HG03159 (cell line): ENCODE measurements around the gene OTUD1.

Experiments used
- ATAC-seq: cut with Tn5 transposase; IDR thresholded peaks from one replicate; pipeline ENCODE4 v1.9.1; 2021; ENCODE audit warnings: mild to moderate bottlenecking, moderate library complexity; ENCODE audit not compliant: unreplicated experiment

OTUD1 gene

GRCh38 chr10:23421397-23421796 lies 17.5 kb upstream of the OTUD1 start:
- no peak for ATAC-seq

- ATAC-seq, result no peak
Observed at GRCh38 chr10:23422003-23422411, 16.9 kb upstream of the OTUD1 start.

DNA sequence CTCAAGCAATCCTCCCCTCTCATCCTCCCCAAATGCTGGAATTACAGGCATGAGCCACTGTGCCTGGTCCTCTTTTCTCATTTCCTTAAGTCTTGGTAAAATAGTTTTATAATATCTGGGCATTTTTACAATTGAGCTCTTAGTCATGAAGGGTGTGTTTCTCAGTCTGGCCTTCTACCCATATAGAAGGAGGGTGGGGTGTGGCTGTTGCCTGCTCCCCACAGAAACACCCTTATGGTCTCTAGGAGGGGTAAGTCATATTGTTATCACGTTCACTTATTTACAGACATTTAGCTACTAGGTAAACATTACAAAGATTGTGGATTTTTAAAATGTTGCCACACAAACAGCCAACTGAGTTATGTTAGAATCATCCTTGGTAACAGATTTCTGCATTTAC lies 6.7 kb upstream of the OTUD1 start:
- ATAC-seq, result no peak

DNA sequence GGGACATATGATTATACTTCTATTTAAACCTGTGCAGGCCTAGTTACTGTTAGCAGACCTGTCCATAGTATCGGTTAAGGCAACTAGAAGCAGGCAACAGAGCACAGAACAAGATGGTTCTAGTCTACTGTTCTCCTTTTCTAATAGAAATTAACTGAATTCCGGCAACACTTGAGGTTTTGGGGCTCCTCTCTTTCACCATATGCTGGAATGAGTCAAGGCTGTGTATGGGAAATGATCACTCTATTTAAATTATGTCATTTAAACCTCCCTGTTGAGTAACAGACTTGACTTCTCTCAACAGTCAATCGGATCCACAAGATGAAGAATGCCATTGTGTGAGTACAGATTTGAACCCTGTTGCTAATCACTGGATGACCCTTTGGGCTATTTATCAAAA lies 6.2 kb upstream of the OTUD1 start:
- ATAC-seq, result no peak

DNA sequence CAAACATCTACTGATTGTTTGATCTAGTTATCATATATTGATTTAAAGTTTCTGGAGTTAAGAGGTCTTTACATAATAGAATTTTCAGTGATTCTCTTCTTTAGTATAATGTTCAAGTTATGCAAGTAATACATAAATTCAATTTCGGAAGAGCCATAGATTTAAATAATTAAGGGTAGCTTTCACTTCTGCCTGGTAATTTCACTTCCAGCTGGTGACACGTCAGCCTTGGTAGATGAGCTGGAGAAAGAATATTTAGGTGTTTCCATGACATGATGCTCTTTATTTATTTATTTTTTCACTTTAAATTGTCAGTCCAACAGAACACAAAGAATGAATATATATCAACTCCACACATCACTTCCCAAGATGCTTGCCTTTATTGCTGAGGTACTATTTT lies 5.2 kb upstream of the OTUD1 start:
- no peak for ATAC-seq

DNA sequence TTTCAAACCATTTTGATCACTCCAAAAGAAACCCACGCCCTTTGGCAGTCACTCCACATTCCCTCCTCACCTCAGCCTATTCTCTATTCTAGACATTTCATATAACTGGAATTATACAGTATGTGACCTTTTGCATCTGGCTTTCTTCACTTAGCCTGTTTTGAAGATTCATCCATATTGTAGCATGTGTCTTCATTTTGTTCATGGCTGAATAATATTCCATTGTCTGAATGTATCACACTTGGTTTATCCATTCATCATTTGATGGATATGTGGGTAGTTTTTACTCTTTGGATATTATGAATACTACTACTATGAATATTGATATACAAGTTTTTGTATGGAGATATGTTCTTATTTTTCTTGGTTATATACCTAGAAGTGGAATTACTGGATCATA lies 3.5 kb upstream of the OTUD1 start:
- no peak for ATAC-seq

DNA sequence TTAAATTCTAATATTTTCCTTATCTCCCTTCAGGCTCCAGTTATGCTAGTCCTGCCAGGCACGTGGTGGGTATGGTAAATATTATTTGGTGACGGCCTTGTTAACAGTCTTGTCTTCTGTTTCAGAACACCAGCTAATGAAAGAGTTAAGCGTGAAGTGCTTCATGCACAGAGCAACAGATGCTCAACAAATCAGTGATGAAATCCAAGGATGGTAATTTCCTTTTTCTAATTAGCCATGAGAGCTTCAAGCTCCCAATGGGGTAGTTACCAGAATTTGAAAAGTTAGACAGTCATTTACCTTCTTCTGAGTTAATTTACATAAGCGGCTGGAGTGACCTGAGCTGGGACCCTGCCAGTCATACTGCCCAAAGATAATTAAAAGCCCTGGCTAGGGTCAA lies 1.9 kb upstream of the OTUD1 start:
- ATAC-seq, result no peak

DNA sequence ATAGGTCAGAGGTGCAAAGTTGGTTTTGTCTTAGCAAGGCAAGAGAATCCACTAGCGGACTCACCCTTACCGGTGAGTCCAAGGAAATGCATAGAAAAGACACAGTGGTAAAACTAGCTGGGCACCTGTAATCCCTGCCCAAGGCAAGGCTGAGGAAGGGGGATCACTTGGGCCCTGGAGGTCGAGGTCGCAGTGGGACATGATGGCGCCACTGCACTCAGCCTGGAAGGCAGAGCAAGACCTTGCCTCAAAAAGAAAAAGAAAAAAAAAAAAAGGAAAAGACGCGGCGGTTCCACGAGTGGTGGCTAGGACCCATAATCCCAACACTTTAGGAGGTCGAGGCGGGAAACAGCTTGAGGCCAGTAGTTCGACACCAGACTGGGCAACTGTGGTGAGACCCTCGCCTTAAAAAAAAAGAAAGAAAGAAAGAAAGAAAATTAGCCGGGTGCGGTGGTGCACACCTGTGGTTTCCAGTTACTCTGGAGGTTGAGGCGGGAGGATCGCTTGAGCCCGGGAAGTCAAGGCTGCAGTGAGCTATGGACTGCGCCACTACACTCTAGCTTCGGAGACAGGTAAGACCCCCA lies 820 bp upstream of the OTUD1 start:
- no peak for ATAC-seq

DNA sequence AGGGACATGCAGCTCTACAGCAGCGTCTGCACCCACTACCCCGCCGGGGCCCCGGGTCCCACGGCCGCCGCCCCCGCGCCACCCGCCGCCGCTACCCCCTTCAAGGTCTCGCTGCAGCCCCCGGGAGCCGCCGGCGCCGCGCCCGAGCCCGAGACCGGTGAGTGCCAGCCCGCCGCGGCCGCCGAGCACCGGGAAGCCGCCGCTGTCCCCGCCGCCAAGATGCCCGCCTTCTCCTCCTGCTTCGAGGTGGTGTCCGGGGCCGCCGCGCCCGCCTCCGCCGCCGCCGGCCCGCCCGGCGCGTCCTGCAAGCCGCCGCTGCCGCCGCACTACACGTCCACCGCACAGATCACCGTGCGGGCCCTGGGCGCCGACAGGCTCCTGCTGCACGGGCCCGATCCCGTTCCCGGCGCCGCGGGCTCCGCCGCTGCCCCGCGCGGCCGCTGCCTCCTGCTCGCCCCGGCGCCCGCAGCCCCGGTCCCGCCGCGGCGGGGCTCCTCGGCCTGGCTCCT lies 631 bp downstream of the OTUD1 start:
- ATAC-seq, result peak; percentile 7

GRCh38 chr10:23439961-23440889 lies 1.4 kb downstream of the OTUD1 start:
- ATAC-seq, result peak; percentile 13

- ATAC-seq, result no peak
Observed at GRCh38 chr10:23441251-23441650, 2.4 kb downstream of the OTUD1 start.

DNA sequence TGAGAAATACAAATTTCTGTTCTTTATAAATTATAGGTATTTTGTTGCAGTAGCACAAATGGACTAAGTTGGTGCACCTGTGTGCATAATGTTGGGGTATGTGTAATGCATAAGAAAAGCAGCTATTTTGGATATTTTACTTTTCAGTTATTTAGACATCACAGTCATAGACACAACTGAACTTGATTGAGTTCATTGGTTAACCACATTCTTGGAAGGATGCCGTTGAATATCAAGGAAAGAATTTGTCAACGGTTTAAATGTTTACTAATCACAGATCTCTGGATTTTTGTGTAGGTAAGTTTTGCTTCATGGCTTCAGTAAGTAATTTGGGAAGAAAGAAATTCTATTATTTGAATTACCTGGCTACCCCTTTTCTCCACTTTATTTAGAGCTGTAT lies 4.1 kb downstream of the OTUD1 start:
- no peak for ATAC-seq

DNA sequence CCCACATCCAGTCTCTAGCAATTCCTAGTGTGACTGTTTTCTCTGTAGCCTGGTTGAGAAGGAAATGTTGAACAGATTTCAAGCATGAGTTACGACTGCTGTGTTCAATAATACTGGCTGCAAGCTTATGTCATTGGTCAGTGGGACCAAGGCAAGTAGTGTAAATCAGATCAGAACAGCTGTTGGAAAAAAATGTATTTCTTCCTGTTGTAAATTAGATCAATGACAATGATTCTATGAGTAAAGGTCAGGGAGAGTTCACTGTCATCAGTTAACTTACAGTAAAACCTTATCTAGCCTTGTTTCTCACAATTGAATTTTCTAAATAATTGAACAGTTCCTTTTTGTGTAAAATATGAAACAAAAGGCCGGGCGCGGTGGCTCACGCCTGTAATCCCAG lies 6.7 kb downstream of the OTUD1 start:
- no peak for ATAC-seq

DNA sequence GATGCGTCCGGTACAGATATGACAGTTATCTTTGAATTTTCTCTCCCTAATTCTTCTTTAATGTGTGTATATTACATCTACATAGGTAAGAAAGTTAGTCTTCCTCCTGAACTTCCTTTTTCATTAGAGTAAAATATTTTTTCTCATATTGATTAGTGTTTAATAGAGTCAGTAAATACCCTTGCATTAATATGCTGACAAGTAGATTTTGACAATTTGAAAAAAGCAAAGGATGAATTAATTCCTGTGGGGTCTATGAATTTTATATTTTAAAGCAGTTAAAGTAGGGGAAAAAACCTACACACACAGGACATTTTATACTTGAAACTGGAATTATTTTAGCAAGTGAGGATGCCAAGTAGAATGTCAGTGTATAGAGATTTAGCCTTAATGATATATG lies 9.4 kb downstream of the OTUD1 start:
- peak; percentile 5 for ATAC-seq

- ATAC-seq, result peak; percentile 92
Observed at GRCh38 chr10:23448802-23449570, 10.1 kb downstream of the OTUD1 start.

GRCh38 chr10:23452033-23452655 lies 13.3 kb downstream of the OTUD1 start:
- ATAC-seq, result no peak

DNA sequence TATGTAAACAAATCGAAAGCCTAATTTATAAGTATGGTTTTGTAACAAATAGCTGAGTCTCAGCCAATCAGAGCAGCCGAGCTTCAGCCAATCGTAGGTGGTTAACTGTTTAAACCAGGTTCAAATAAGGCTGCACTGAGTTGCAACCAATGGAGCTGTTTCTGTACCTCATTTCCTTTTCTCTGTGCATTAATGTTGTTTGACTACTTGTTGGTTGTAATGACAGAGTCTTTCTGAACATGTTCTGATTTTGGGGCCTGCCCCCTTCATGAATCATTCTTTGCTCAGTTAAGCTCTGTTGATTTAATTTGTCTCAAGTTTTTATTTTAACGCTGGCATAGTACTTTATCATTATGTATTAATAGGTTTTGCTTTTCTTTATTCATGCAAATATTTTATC lies 14.6 kb downstream of the OTUD1 start:
- ATAC-seq, result no peak

DNA sequence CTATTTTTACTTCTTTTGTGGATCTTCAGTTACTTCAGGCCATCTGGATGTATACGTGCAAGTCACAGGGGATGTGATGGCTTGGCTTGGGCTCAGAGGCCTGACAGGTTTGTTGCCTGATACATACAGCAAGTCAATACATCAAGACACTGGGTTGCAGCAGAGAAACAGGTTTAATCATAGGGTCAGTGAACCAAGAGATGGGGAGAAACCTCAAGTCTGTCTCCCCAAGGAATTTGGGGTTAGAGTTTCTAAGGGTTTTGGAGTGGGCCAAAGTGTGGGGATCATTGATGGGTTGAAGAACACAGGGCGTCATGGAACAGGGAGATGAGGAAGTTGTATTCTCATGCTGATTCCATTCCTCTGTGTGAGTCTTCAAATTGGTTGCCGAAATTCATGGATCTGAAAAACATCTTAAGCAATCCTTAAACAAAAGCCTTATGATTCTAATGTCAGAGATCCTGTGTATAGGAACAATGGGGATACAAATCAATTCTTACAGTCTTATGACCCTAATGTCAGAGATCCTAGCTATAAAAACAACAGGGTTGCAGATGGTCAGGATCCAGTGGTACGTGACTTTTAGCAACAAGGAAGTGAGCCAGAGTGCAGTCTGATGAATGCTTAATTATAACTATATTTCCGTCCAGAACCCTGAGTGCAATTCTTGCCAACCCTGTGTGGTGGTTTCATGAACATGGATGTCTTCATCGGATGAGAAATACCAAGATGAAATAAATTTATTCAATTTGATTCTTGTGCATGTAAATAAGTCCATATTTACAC lies 18.9 kb downstream of the OTUD1 start:
- no peak for ATAC-seq

DNA sequence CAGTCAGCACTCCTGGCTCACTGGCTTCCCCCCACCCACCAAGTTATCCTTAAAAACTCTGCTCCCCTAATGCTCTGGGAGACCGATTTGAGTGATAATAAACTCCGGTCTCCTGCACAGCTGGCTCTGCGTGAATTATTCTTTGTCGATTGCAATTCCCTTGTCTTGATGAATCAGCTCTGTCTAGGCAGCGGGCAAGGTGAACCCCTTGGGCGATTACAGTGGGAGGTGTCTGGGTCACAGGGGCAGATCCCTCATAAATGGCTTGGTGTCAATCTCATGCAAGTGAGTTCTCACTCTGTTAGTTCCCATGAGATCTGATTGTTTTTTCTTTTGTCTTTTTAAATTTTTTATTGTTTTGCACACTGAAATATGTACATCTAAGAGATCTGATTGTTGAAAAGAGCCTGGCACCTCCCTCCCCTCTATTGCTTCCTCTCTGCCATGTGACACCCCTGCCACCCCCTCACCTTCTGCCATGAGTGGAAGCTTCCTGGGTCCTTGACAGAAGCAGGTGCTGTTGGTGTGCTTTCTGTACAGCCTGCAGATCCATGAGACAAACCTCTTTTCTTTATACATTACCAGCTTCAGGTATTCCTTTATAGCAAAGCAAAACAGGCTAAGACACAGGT lies 20.5 kb downstream of the OTUD1 start:
- no peak for ATAC-seq

GRCh38 chr10:23461557-23461956 lies 22.7 kb downstream of the OTUD1 start:
- no peak for ATAC-seq
